ENCODE data around the gene KRTAP5-2.
A peak's percentile ranks its signal among the peaks of the same experiment; 100 is the strongest.
"Not testable (repeated sequence)": the region's sequence is repeated elsewhere in the genome, so short reads cannot be mapped to it uniquely, and the experiment has no call there.

The KRTAP5-2 gene

GRCh38 chr11:1597994-1598380, at the start of gene KRTAP5-2:
KRTAP5-2 (minus strand) TSS chr11:1598294; CDS start chr11:1598250, 44 bp downstream.
- no peak for DNase-seq

GRCh38 chr11:1646540-1646939, 48.4 kb upstream of the KRTAP5-2 start:
- not testable (repeated sequence) for DNase-seq

- DNase-seq: no peak
These were observed 47.3 kb upstream of the KRTAP5-2 start for GRCh38 chr11:1645357-1645821.

- no peak for DNase-seq
These were observed 46.7 kb upstream of the KRTAP5-2 start for GRCh38 chr11:1644601-1645356.

- DNase-seq: no peak
These were observed 45.1 kb upstream of the KRTAP5-2 start for GRCh38 chr11:1643146-1643690.

- DNase-seq: no peak
These were observed 44.4 kb upstream of the KRTAP5-2 start for GRCh38 chr11:1642288-1643145.

- no peak for DNase-seq
These were observed 43.0 kb upstream of the KRTAP5-2 start for GRCh38 chr11:1641096-1641495.

GRCh38 chr11:1640076-1640946, 42.2 kb upstream of the KRTAP5-2 start:
- no peak for DNase-seq

- no peak for DNase-seq
These were observed 41.6 kb upstream of the KRTAP5-2 start for GRCh38 chr11:1639666-1640065.

GRCh38 chr11:1639102-1639620, 41.1 kb upstream of the KRTAP5-2 start:
- DNase-seq: peak; percentile 55

- DNase-seq: no peak
These were observed 40.2 kb upstream of the KRTAP5-2 start for GRCh38 chr11:1638344-1638743.

GRCh38 chr11:1637628-1638027, 39.5 kb upstream of the KRTAP5-2 start:
- no peak for DNase-seq

- DNase-seq: no peak
These were observed 38.3 kb upstream of the KRTAP5-2 start for GRCh38 chr11:1636291-1636950.

- no peak for DNase-seq
These were observed 35.8 kb upstream of the KRTAP5-2 start for GRCh38 chr11:1633864-1634263.

GRCh38 chr11:1632053-1632714, 34.1 kb upstream of the KRTAP5-2 start:
- no peak for DNase-seq

GRCh38 chr11:1631066-1631568, 33.0 kb upstream of the KRTAP5-2 start:
- no peak for DNase-seq

- no peak for DNase-seq
These were observed 32.2 kb upstream of the KRTAP5-2 start for GRCh38 chr11:1630271-1630670.

GRCh38 chr11:1629326-1630185, 31.5 kb upstream of the KRTAP5-2 start, which contains the start of gene KRTAP5-5:
KRTAP5-5 (plus strand) TSS chr11:1629775; CDS start chr11:1629841, 66 bp downstream.
- DNase-seq: no peak

- no peak for DNase-seq
These were observed 30.6 kb upstream of the KRTAP5-2 start for GRCh38 chr11:1628506-1629325.

Measured in NCI-H1694 (cell line).